Hematopoietic multipotent progenitor cell treated with erythropoietin and hydrocortisone succinate and interleukin-3 and kit ligand, for 4 days (in vitro differentiated cells): ENCODE results near the gene ANKAR.
"Not testable (repeated sequence)": the region's sequence is repeated elsewhere in the genome, so short reads cannot be mapped to it uniquely, and the experiment has no call there.

ENCODE experiments used
- DNase-seq: peaks from one replicate; pipeline ENCODE4 v3.0.0-alpha.2; 2015

The ANKAR gene, protein sequence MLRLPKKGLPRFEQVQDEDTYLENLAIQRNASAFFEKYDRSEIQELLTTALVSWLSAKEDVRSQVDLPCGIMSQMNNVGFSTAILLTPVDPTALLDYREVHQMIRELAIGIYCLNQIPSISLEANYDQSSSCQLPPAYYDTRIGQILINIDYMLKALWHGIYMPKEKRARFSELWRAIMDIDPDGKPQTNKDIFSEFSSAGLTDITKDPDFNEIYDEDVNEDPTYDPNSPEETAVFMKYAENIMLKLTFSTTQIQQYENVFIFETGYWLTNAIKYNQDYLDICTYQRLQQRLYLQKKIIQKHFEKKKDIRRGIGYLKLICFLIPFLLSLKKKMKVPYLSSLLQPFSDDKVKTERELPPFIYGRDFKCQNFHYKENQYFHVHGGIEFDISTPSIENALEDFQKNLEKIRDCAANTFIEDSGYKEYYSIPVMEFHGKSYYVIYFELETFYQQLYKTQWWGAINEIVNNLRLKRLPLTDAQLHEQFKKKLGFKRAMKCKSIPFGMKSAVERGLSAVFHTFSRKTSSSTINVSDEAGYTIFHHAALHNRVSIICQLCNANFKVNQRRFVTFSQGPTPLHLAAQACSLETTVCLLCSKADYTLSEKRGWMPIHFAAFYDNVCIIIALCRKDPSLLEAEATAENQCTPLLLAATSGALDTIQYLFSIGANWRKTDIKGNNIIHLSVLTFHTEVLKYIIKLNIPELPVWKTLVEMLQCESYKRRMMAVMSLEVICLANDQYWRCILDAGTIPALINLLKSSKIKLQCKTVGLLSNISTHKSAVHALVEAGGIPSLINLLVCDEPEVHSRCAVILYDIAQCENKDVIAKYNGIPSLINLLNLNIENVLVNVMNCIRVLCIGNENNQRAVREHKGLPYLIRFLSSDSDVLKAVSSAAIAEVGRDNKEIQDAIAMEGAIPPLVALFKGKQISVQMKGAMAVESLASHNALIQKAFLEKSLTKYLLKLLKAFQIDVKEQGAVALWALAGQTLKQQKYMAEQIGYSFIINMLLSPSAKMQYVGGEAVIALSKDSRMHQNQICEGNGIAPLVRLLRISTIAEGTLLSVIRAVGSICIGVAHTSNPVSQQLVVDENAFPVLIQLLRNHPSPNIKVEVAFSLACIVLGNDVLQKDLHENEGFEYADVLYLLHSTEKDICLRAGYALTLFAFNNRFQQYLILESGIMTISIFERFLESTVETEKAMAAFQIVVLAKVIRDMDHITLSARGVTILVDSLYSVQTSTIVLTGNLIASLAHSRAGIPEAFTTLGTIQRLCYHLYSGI (N-terminal part only)

GRCh38 chr2:189674374-189675112, at the start of gene ANKAR:
Gene ANKAR, plus strand, starts transcription at chr2:189674670. Its CDS starts 1,821 bp downstream, at chr2:189676491.
- peak; percentile 97 for DNase-seq

GRCh38 chr2:189625636-189626035, 48.8 kb upstream of the ANKAR start:
- DNase-seq, result no peak

DNA sequence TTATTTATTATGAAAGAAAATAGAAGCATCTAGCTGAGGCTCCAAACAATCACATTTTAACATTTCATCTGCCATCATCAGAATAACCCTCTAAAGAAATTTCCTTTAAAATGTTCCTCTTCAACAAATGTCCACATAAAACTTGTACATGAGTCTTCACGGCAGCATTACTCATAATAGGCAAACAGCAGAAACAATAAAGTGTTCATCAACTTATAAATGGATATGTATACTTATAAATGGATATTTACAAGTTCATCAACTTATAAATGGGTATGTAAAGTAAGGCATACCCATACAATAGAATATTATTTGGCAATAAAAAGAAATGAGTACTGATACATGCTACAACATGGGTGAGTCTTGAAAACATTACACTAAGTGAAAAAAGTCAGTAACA, 46.7 kb upstream of the ANKAR start:
- no peak for DNase-seq

DNA sequence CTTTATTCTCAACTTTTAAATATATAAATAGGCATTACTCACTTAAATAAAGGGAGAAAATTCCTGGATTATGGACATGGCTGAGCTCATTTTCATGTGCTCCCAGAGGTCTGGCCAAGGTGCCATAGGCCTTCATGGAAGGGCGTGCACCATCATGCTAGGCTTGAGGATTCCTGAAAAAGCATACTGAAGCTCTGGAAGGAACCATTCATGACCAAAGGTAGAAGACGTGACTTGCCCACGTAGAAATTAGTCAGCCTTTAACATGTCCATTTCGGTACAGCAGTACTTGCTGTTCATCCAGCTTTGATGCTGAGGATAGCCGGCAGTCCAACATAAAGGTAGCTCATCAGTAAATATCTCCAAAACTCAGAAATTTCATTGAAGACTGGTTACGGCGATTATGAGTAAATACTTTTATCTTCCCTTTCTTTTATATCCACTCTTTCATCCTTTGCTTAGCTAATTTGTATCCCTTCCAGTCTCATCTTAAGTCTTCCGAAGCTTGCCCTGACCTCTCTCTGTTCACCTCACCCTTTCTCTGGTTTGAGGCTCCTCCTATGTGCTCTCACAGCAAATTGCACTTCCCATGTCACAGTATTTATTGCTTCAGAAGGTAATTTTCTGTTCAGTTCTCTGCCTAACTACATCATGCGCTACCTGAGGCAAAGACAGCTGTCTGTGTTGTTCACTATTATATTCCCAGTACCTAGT, 45.5 kb upstream of the ANKAR start:
- peak; percentile 79 for DNase-seq

DNA sequence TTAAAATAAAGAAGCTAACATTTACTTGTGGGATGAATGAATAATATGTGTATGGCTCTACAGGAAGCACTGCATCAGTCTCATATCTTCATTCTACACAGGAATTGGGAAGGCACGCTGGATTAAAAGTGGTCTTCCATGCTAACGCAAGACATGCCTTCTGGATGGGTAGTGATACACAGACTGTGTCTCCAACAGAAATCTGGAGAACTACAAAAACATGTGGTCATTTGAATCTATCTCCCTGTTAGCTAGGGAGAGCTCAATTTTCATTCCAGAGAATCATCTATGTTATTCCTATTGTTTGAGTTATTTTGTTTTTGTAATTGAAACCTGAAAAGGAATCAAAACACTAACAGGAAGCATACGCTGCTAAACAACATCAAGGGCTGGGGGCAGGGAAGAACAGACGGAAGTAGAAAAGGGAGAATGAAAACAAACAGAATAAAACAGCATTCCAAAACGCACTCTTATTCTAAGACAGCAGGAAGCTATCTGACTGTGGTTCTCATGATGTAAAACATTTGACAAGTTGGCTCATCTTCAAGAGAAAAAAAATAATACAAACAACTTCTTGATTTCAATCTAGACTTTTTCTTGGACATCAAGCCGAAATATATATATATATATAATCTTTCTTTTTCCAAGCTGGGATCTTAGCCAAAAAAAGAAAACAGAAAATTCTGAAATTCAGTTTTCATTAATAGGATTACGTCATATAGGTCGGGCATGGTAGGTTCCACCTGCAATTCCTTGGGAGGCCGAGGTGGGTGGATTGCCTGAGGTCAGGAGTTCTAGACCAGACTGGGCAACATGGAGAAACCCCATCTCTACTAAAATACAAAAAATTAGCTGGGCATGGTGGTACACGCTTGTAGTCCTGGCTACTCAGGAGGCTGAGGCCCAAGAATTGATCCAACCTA, 44.7 kb upstream of the ANKAR start:
- DNase-seq, result no peak

DNA sequence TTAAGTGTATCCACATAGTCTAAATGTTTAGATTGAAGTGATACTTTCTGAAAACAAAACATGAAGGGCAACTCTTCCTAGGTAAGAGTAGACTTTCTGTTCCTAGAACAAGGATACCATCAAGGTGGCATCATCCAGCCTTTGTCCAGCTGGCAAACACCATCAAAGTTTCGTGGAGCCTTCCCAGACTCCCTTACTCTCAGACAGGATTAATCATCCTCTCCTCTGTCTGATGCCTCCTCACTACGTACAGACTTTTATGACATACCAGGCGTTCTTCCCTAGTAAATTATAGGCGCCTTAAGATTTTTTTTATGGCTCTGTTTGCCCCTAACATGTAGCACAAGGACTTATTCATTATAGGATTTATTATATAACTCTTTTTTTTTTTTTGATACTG, 42.6 kb upstream of the ANKAR start:
- no peak for DNase-seq

DNA sequence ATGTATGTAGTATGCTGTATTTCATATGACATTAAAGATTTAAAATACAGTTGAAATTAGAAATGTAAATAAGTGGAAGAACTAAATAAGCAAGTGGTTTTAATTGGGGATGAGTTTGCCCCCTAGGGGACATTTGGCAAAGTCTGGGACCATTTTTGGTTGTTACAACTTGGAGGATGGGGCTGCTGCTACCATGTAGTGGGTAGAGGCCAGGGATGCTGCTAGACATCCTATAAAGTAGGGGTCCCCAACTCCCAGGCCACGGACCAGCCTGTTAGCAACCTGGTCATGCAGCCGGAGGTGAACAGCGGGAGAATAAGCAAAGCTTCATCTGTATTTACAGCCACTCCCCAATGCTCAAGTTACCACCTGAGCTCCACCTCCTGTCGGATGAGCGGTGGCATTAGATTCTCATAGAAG, 41.1 kb upstream of the ANKAR start:
- peak; percentile 79 for DNase-seq

DNA sequence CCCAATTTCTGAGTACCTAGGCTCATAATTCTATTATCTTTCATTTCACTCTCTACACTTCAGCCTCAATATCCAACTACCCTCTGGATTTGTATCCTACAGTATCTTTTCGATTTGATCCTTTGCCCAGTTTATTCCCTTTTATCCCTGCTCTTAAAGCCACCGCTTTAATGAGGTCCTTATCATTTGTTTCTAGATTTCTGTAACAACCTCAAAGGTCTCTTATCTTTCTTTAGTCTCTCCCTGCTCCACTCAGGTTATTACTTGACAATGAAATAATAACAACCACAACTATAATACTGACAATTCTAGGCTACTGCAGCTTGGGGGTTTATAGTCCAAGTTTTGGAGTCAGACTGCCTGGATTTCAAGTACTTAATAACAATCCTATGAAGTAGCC, 39.1 kb upstream of the ANKAR start:
- no peak for DNase-seq

DNA sequence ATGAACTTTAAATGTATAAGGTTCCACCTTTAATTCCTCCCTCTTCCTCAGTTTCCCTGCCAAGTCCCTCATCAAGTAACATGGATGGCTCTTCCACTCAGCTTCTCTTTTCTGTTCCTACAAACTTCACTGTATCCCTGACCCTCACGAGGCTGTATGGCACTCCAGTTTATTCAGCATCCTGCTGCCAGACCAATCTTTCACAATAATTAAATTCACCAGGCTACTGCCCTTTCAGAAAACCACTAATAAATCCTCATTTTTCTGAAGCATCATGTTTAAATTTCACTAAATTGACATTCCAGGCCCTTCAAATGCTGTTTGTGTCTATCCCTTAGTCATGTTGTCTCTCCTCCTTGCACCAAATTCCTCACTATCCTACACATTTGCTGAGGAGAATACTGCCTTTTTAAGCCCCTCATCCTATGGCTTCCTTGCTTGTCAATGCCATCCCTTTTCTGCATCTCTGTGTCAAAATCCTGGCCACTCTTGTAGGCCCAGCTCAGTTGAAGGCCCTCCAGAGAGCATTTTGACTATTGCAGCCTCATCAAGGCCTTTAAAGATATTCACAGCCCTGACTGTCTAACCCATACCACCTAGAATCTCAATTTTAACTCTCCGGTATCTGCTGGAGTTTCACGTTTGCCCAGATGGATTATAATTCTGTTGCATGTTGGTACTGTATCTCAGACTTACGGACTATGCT, 36.0 kb upstream of the ANKAR start:
- no peak for DNase-seq

GRCh38 chr2:189639007-189639609, 35.4 kb upstream of the ANKAR start:
- no peak for DNase-seq

- no peak for DNase-seq
Observed at GRCh38 chr2:189641002-189641401, 33.5 kb upstream of the ANKAR start.

DNA sequence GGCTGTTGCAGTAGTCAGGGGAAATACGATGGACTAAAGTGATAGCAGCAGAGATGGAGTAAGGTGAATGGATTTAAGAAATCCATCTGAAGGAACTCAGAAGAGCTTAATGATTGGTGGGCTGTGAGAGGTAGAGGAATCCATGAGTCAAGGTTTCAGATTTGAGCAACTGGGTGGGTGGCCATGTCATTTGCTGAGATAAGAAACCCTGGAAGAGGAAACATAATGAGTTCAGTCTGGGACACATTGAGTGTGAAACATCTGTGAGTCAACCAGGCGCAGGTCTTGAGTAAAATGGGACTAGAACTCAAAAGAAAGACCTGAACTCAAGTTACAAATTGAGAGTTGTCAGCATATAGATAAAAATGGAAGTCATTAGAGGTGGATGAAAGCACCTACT, 32.9 kb upstream of the ANKAR start:
- peak; percentile 32 for DNase-seq

- DNase-seq, result no peak
Observed at GRCh38 chr2:189646521-189646920, 27.9 kb upstream of the ANKAR start.

GRCh38 chr2:189648846-189649509, 25.5 kb upstream of the ANKAR start:
- DNase-seq, result no peak

- DNase-seq, result no peak
Observed at GRCh38 chr2:189651284-189651683, 23.2 kb upstream of the ANKAR start.

DNA sequence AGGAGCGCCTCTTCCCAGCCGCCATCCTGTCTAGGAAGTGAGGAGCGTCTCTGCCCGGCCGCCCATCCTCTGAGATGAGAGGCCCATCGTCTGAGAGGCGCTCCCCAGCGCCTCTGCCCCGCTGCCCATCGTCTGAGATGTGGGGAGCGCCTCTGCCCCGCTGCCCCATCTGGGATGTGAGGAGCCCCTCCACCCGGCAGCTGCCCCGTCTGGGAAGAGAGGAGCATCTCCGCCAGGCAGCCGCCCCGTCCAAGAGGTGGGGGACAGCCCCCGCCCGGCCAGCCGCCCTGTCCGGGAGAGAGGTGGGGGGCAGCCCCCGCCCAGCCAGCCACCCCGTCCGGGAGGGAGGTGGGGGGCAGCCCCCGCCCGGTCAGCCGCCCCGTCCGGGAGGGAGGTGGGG, 21.0 kb upstream of the ANKAR start:
- not testable (repeated sequence) for DNase-seq

DNA sequence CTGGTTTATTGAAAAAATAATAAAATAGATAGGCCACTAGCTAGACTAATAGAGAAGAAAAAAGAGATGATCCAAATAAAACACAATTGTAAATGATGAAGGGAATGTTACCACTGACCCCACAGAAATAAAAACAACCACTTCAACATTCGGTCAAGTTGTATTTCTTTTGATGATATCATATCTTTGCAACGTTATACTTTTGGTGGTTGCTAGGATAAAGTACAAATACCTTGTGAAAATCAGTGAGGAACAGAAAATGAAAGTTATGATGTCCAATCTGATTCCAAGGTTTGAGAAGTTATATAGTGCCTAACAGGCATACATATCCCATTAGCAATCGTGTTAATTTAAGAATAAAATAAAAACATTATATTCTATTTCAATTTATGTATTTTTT, 19.8 kb upstream of the ANKAR start:
- DNase-seq, result no peak

- peak; percentile 71 for DNase-seq
Observed at GRCh38 chr2:189657867-189658266, 16.6 kb upstream of the ANKAR start.
